HL-60 (cell line): ENCODE results near the gene IQCB1.

Experiments used
- DNase-seq, 2 experiments: peaks; one replicate each; pipeline ENCODE4 v3.0.0-alpha.2; 2010 to 2020; ENCODE audit warnings: low read depth in 1 of 2, low spot score in 1 of 2
- H3K27ac ChIP-seq: fragments of 250-450 bp; sonication (Bioruptor Pico); replicated peaks from 2 replicates; pipeline ENCODE4 v1.5.1; 2020; ENCODE audit warnings: mild to moderate bottlenecking, moderate library complexity
- H3K27me3 ChIP-seq: fragments of 250-450 bp; sonication (Bioruptor Pico); 2 replicates; pipeline ENCODE4 v1.5.1; 2021; ENCODE audit warnings: mild to moderate bottlenecking, moderate library complexity; ENCODE audit not compliant: insufficient read depth, poor library complexity, severe bottlenecking
- H3K4me3 ChIP-seq: replicated peaks from 2 replicates; pipeline ENCODE4 v1.5.1; 2011; ENCODE audit warnings: mild to moderate bottlenecking, control low read depth, low read length; ENCODE audit not compliant: insufficient read depth
- GABPA ChIP-seq: IDR thresholded peaks from 2 replicates; pipeline ENCODE4 v1.6.1; 2012; ENCODE audit warnings: low read depth
- POLR2AphosphoS5 ChIP-seq: IDR thresholded peaks from 2 replicates; pipeline ENCODE4 v1.6.1; 2012; ENCODE audit warnings: low read depth
- SPI1 ChIP-seq: IDR thresholded peaks from 2 replicates; pipeline ENCODE4 v1.6.1; 2012; ENCODE audit warnings: low read depth, mild to moderate bottlenecking, borderline replicate concordance
- TF ChIP-seq, protein P1 (sequence below): IDR thresholded peaks from one replicate; pipeline ENCODE4 v1.5.1; 2011; ENCODE audit warnings: low read length, control low read depth, inconsistent platforms; ENCODE audit not compliant: insufficient read depth
- TF ChIP-seq, protein P2 (sequence below): IDR thresholded peaks from 2 replicates; pipeline ENCODE4 v1.6.1; 2012; ENCODE audit warnings: low read depth; ENCODE audit not compliant: insufficient replicate concordance

The IQCB1 gene

DNA sequence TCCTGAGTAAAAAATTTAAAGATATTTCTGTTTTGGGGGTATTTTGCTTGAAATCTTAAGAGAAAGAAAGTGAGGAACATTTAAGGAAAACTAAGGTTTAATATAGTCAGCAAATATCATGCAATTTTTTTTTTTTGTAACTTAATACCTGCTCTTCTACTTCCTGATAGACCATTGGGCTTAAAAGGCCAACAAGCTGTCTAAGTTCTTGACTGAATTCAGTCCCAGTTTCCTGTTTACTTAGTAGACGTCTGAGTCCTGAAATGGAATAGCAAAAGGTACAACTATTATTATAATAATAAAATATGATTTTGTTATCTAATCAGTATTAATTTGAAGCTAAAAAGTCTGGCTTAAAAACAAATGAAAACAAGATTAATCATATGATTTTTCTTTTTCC, 37.9 kb downstream of the IQCB1 start:
- H3K27me3 ChIP-seq = no peaks in the 10 kb centered on the region
- no peak for DNase-seq
- no peak overlapping the region for H3K4me3 ChIP-seq
- H3K27ac ChIP-seq = no peak overlapping the region
- TF ChIP-seq, protein P1, sequence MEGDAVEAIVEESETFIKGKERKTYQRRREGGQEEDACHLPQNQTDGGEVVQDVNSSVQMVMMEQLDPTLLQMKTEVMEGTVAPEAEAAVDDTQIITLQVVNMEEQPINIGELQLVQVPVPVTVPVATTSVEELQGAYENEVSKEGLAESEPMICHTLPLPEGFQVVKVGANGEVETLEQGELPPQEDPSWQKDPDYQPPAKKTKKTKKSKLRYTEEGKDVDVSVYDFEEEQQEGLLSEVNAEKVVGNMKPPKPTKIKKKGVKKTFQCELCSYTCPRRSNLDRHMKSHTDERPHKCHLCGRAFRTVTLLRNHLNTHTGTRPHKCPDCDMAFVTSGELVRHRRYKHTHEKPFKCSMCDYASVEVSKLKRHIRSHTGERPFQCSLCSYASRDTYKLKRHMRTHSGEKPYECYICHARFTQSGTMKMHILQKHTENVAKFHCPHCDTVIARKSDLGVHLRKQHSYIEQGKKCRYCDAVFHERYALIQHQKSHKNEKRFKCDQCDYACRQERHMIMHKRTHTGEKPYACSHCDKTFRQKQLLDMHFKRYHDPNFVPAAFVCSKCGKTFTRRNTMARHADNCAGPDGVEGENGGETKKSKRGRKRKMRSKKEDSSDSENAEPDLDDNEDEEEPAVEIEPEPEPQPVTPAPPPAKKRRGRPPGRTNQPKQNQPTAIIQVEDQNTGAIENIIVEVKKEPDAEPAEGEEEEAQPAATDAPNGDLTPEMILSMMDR = no peak
- TF ChIP-seq, protein P2, sequence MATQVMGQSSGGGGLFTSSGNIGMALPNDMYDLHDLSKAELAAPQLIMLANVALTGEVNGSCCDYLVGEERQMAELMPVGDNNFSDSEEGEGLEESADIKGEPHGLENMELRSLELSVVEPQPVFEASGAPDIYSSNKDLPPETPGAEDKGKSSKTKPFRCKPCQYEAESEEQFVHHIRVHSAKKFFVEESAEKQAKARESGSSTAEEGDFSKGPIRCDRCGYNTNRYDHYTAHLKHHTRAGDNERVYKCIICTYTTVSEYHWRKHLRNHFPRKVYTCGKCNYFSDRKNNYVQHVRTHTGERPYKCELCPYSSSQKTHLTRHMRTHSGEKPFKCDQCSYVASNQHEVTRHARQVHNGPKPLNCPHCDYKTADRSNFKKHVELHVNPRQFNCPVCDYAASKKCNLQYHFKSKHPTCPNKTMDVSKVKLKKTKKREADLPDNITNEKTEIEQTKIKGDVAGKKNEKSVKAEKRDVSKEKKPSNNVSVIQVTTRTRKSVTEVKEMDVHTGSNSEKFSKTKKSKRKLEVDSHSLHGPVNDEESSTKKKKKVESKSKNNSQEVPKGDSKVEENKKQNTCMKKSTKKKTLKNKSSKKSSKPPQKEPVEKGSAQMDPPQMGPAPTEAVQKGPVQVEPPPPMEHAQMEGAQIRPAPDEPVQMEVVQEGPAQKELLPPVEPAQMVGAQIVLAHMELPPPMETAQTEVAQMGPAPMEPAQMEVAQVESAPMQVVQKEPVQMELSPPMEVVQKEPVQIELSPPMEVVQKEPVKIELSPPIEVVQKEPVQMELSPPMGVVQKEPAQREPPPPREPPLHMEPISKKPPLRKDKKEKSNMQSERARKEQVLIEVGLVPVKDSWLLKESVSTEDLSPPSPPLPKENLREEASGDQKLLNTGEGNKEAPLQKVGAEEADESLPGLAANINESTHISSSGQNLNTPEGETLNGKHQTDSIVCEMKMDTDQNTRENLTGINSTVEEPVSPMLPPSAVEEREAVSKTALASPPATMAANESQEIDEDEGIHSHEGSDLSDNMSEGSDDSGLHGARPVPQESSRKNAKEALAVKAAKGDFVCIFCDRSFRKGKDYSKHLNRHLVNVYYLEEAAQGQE = no peak
- TF ChIP-seq SPI1 = no peak
- TF ChIP-seq GABPA = no peak
- no peak for TF ChIP-seq POLR2AphosphoS5

- TF ChIP-seq GABPA (no peak), POLR2AphosphoS5 (no peak), SPI1 (no peak)
- TF ChIP-seq, protein P1 = no peak
- TF ChIP-seq, protein P2 = no peak
- H3K27ac ChIP-seq = no peak overlapping the region
- H3K4me3 ChIP-seq = no peak overlapping the region
- DNase-seq = no peak
- no peaks in the 10 kb centered on the region for H3K27me3 ChIP-seq
Measured at GRCh38 chr3:121794264-121794983, 40.4 kb downstream of the IQCB1 start.

- no peak overlapping the region for H3K27ac ChIP-seq
- DNase-seq = no peak
- no peak overlapping the region for H3K4me3 ChIP-seq
- no peaks in the 10 kb centered on the region for H3K27me3 ChIP-seq
- no peak for TF ChIP-seq GABPA
- TF ChIP-seq, protein P2 = no peak
- TF ChIP-seq, protein P1 = no peak
- TF ChIP-seq POLR2AphosphoS5 = no peak
- TF ChIP-seq SPI1 = no peak
Measured at GRCh38 chr3:121793078-121793477, 41.8 kb downstream of the IQCB1 start.
